ENCODE results near the gene AMOTL2.

The AMOTL2 gene

DNA sequence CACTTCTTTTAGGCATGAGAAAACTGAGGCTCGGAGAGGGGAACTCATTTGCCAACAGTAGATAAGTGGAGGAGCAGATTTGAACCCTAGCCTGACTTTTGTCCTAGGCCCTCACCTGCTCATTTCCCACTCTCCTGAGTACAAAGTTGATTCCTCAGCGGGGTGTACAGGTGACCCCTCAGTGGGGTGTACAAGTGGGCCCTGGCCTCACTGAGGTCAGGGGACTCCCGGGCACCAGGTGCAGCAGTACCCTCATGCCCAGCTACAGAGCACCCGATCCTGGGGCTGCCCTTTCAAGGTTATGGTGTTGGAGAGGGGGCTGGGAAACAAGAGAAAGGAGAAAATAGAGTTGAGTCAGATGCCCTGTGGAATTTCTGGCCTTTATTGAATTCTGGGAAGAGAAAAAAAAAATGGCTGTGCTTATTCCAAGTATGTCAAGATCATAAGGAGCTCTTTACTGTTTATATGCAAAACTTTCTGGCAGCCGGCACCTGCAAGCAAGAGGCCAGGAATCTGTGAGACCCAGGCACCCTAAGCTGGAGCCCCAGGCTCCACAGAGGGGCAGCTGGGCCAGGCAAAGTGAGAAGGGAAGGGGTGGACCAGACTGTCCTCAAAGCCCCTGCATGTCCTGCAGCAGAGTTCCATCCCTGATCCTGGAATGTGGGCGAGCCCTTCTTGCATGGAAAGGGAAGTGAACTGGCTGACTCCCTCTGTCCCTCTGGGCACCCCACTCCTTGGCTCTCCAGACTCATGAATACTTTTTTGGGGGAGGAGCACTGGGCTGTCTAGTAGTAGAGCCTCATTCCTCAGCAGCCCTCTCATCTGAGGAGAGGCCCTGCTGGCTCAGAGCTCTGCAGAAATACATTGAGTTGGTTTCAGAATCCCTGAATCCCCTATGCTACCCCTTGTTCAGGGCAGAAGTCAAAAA is 43.1 kb downstream of the AMOTL2 start:
- no peak for DNase-seq

DNA sequence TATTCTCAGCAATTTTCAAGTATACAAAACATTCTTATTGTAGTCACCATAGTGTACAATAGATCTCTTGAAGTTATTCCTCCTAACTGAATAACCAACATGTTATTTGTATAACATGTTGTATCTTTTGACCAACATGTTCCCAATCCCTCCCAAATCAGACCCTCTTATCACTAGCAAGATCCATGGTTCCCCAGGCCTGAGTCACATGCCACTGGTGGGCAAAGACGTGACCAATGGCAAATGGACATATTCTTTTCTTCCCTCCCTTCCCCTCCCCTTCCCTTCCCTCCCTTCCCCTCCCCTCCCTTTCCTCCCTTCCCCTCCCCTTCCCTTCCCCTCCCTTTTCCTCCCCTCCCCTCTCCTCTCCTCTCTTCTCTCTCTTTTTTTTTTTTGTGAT is 45.4 kb downstream of the AMOTL2 start:
- no peak for DNase-seq

DNA sequence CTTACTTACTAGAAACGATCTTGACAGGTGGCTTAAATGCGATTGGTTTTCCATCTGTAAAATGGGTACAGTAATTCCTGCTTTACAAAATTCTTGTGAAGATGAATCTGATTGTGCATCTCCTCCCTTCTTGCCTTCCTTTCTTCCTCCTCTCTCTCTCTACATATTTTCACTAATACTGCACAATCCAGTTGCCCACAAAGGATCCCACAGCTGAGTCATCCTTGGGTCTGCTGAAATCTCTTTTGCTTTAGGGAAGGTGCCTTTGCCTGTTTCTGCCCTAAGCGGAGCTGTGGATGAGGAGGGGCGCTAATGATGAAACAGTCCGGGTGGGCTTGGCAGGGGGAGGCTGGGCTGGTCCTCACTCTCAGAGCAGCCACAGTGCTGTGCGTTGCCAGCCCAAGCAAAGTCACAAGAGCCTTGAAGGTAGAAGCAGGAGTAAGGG is 46.1 kb downstream of the AMOTL2 start:
- no peak for DNase-seq

DNA sequence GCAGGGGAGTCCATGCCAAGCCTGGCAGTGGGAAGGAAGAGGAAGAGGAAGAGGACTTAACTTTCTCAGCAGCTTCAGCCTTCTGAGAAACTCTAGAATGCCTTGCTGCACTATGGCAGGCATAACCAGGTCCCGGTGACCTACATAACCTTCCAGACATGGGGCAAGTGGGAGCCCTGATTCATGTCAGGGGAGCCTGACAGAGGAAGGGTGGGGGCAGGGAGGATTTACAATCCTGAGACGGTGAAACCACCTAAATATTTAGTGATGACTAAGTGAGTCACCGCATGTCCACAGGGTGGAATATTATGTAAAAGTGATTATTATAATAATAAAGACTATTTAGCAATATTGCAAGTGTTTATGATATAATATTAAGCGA is 46.7 kb downstream of the AMOTL2 start:
- DNase-seq: no peak

DNA sequence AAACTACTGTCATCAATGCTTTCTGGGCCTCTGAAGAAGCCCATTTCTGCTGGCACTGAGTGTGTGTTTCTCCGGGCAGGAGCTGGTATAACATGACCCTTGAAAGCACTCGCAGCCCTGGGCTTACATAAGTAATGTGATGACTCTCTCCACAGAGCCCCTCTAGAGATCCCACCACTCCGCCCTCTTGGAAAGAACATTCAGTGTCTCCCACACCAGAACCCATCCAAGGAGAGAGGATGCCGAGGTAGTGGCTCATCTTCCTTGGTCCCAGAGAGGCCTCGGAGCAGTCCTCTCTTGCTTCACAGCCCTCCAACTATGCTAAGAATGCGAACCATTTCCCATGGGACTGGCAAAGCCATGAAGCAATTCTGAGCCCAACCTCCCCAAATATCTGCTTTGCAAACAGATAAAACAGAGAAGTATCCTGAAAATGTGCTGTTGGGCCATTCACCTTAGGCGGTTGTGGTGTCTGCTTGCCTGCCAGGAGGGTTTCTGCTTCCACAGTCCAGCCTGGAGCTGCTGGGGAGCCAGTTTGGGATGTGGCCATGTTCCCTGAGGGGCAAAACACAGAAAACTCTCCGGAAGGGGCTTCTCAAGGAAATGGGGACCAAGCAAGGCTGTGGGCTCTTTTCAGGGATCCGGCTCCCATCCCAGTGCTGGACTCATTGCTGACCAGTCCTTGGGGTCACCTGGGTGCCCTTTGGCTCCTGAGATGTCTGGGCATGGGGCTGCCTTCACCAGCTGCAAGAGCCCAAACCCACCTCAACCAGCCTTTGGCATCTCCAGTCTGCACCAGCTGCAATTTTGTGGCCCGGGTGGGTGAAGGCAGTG is 47.3 kb downstream of the AMOTL2 start:
- no peak for DNase-seq

DNA sequence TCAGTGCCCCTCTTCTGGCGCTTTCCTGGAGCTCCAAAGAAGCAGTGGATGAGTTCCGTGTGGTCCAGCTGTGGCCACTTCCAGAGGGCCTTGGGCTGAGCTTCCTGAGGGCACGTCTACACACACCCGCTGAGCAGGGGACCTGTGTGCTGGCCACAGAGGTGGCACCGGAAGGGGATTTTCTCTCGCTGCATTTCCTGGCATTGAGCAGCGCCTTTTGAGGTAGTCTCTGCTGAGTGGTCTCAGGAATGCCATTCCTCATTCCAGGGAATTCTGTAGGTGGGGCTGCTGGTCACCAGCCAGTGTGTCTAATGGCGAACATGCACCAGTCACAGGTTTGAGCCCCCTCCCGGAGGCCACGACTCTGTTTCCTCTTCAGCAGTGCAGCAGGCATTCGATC is 48.1 kb downstream of the AMOTL2 start:
- DNase-seq: no peak

DNA sequence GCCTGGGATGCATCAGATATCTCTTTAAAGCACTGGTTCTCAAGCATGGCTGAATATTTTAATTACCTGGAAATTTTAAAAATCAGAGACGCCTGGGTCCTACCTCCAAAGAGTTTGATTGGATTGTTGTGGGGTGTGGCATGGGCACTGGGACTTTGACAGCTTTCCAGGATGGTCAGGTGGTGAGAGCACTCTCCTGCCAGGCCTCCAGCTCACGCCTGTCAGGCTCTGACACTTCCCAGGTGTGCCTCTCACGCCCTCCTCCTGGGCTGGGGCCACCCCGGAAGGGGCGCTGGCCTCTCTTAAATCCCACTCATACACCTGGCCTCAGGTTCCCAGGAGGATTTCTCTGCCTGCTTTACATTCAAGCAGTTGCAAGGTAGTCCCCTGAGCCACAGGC is 48.5 kb downstream of the AMOTL2 start:
- no peak for DNase-seq

DNA sequence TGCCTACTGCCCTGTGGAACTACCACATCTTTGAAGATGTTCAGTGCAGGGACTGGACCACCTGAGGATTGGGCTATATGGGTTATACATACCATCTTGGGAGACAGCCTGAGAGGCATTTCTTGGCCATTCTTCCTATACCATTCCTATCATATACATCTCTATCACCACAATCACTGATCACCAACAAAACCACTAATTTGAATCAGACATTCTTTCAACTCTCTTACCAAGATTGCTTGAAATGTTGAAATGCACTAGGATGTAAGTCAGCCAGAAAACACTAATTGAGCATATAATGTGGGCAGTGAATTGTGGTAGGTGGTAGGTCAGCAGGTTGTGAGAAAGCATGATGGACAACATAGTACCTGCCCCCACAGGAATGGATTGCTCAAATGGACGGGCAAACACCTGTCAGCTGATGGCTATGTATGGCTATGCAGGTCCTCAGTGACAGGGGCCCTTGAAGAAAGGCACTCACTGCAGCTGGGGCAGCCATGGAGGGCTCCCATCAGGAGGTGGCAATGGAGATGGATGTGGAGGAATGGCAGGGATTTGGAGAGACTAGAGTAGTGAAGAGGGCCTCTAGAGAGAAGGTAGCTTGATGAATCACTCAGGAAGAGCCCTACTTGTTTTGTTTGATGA is 49.1 kb downstream of the AMOTL2 start:
- no peak for DNase-seq

DNA sequence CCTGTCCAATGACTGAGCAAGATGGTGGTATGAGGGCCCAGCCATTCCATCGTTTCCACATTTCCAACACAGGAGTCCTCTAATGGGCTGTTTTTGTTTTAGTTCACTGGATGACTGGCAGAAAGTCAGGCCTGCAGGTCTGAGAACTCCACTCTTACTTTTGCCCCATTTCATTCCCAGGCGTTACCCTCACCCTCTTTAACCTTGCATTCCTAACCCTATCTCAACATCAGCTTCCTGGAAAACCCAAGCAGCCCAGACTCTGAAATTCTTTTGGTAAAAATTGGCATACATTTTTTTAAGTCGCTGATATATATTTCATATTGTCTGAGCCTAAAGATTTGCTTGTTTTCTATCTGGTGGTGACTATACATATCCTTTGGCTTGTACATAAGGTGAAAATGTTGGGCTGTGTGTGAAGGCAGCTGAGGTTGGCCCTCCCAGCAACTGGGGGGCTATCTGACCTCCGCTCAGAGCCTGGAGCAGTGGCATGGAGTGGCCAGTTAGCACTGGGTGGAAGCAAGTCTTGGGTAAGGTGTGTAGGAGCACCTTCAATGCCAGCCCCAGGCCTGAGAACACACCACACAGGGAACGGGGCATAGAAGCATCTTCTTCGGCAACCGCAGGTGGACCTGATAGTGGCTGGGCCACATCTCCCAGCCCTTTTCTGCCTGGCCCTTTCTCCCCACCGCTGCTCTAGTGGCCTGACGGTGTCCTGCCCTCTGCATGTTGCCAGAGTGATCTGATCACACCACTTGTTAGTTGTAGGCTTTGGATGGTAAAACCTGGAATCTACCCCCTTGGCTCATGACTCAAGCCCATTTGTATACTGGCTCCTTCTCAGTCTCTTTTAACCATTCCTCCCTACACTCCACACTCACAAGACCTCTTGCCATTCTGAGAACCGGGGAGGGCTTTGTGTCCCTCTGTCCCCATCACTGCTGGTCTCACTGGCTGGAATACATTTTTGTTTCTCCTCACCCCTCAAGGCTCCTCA is 50.0 kb downstream of the AMOTL2 start:
- no peak for DNase-seq

DNA sequence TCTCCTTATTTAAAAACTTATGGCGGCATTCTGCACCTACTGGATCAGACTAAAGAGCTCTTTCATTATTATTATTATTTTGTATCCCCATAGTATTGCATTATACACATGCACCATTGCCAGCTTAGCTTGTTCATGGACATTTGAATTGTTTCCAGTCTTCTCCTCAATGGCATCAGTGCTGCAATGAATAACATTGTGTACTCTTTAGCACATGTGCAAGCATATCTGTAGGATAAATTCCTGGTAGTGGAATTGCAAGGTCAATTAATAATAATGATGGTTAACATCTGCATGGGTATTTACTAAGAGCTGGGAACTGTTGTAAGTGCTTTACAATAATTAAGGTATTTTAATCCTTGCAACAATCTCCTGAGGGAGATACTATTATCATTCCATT is 52.0 kb downstream of the AMOTL2 start:
- DNase-seq: no peak

DNA sequence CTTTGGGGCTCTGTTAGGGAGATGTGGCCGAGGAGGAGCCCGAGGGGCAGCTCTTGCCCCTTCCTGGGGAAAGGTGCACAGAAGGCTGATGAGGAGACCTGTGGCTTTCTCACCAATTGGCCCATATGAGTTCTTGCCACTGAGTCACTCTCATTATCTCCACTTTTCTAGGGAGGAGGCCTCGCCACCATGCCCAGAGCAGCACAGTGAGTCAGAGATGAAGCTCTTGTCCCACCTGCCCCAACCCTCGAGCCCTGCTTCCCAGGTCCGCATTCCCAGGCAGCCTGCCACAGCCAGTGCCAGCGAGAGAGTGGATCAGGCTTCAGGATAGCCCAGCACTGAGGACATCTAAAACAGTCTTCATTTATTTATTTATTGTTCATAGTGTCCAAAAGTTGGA is 53.5 kb downstream of the AMOTL2 start:
- no peak for DNase-seq

DNA sequence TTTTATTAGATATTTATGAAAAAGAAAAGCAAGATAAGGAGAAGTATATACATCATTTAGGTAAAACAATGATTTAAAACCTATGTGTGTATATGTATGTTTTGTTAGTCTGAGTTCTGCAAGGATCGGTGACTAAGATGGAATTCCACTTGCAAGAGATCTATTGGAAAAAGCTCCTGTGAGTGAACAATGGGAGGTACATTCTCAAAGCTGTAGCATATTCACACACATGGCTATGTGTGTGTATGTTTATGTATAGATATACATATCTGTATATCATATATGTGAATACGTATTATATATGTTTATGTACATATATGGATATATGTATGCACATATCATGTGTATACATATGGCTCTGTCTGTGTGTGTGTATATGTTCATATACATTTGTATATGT is 54.3 kb downstream of the AMOTL2 start:
- DNase-seq: no peak

DNA sequence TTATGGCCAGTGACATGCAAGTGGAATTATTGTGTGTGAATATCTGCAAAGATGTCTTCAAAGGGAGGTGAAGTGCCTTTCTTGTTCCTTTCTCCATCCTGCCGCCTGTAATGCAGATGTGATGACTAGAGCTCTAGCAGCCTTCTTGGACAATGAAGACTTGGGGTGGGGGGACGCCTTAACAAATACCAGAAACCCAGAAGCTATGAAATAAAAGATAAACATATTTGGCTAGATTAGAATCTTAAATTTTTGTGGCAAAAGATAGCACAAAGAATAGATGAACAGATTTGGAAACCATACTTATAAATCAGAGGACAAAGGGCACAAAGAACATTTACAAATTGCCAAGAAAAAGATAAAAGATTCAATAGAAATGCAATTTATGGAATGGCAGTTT is 56.1 kb downstream of the AMOTL2 start:
- DNase-seq: no peak

DNA sequence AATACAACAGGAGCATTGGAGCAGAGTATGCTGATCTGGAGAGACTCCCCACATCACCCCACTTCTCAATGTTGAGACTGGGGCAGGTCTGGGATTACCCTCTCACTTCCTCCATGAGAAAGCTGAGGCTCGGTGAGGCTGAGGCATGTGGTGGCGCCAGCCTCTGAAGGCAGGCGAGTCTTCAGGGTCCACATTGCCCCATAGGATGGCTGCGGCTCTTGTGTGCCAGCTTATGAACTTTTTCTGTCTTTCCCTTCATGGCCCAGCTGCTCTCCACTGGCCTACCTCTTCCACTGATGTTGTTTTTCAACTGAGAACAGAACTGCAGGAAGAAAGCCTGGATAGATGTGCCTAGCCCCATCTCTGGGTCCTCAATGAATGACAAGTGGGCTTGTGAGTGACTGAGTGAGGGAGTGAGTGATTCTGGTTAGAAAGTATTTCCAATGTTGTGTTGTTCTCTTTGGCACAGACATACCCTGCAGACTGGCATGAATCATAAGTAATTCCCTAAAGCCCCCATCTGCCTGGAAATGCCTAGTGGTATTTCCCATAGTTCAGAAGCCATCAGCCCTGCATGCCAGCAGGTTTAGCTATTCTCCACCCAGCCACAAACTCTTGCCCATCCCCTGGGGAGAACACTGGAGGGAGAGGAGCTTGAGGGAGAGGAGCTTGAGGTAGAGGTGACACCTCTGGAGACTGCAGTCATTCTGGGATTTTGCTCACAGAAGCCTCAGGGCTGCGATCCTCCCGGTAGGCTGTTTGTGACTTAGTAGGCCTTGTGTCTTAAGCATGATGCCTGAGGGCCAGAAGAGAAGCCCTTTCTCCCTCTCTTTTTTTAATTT is 56.9 kb downstream of the AMOTL2 start:
- no peak for DNase-seq

DNA sequence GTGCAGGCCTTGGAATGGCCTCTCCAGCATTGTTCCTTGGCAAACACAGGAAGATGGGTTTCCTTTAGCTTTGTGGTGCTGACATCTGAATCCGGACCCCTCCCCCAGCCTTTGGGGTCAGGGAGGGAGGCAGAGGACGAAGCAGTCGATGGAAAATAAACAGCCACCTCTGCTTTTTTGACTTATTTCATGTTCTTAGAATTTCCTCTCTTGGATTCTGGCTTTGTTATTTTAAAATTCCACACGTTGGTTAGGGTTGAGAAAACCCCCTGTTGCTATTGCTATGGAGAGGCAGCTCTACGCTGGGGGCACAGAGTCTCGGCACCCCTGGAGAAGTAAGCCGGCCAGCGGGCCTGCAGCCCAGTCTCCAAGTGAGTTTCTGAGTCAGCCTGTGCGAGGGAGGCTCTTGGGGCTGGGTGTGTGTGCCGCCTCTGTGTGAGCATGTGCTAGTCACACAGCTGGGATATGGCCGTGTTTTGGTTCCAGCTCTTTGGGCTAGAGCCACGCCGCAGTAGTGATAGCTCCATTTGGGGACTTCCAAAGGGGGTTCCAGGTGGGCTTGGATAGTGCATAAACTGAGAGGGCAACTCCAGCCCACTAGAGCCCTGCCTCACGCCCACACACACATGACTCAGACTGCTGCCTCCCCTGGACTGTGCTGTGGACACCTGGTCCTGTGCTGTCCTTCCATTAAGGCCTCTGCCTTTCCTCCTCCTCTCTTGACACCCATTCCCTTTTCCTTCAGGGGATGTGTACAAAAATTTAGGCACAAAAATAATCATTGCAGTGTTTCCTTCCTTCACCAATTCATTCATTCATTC is 58.8 kb downstream of the AMOTL2 start:
- DNase-seq: no peak

DNA sequence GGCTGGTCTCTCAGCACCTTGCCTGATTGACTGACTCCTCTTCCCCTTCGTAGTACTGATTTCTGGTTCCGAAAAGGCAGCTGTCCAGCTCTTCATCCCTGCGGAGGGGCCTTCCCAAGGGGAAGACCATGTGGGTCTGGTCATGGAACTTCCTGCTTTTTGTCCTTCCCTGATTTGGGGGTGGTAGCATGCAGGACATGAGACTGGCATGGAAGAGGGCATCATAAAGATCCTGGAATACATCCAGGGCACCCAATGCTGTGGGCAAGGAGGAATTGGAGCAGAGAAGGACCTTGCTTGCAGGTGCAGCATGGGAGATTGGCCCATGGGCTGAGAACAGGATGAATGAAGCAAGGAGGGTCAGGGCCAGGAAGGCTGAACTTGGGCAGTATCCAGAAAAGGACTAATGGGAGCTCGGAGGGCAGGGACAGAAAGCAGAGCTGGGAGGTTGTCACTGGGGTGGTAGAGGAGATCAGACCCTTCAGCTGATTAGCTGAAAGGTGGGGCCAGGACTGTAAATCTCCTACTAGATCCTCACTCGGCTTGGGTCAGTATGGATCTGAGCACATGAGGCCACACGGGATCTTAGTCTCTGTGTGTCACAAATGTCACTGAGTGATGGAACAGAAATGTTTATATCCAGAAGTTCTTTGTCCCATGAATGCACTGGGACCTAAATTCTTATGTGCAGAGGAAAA is 59.5 kb downstream of the AMOTL2 start:
- no peak for DNase-seq

DNA sequence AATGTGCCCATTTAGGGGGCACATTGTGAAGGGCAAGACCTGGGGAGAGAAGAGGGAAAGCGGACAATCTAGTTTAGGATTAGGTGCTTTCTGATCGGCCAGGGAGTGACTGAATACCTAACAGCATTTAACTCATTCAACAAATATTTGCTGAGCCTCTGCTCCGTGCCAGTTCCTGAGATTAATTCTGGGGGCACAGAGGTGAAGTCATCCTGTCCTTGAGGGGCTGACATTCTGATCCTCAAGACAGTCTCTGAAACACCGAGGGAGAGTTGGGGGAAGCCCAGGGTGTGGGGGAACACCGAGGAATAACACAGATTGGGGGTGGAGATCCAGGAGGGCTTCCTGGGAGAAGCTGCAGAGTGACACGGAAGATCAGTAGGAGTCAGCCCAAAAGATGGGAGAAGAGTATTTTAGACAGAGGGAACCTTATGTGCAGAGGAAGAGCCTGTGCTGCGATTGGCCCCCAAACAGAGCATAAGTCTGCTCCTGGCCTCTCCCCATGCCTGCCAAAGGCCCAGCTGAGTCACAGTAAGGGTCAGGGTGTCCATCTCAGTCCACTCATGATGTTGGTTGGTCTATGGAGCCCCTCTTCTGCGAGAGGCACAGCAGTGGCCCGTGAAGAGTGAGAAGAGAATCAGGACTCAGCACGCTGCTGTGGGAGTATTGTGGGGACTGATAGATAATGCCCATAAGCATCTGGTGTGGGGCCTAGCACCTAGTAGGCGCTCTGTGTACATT is 60.2 kb downstream of the AMOTL2 start:
- DNase-seq: no peak

DNA sequence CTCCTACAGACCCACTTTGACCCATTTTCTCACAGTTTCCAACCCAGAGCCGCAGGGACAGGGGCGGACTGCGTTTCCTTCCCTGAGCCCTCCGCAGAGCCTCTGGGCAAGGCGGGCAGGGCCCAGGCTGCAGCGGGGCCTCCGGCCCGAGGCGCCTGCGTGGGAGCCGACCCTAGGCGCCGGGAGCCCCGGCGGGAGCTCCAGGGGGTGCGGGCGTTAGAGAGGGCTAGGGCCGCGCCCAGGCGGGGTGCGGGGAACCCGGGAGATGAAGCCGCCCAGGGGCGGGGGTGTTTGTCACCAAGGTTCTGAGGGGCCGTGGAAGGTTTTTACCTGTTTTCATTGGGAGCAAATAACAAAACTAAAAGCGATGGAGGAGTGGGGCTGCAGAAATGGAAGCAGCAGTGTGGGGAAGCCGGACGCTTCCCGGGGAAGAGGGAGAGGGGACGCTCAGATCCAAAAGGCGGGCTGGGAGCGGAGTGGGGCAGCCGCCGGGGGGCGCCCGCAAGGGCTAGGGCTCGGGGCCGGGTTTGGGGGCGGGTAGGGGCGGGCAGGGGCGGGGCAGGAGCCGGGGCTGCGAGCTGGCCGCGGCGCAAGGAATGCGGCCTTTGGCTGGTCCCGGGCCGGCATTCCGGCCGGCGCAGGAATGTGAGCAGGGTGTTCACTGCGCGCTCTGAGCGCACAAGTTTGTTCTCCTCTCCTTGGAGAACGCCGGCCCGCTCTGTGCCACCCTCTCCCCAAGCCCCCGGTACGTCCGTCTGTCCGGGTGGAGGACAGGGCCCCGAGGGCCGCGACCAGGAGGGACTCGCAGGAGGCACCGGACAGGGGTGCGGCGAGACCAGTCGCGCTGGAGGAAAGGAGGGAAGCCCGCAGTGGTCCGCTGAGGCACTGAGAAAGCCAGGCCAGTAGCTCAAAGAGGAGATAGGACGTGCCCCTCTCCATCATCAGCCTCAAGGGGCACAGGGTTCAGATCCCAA is 61.1 kb downstream of the AMOTL2 start:
- DNase-seq: no peak
